Brain microvascular endothelial cell (primary cell): Measurements from ENCODE around the gene MFSD1.

Experiments used
- DNase-seq: peaks from one replicate; pipeline ENCODE4 v3.0.0-alpha.2; 2020
- H3K27ac ChIP-seq: fragments of 250-450 bp; sonication (Bioruptor Pico); 2 replicates; pipeline ENCODE4 v1.5.1; 2020; ENCODE audit warnings: mild to moderate bottlenecking, moderate library complexity
- H3K27me3 ChIP-seq: fragments of 250-450 bp; sonication (Bioruptor Pico); replicated peaks from 2 replicates; pipeline ENCODE4 v1.5.1; 2020; ENCODE audit warnings: mild to moderate bottlenecking
- H3K36me3 ChIP-seq: fragments of 250-450 bp; sonication (Bioruptor Pico); replicated peaks from 2 replicates; pipeline ENCODE4 v1.5.1; 2020; ENCODE audit warnings: mild to moderate bottlenecking
- H3K4me3 ChIP-seq: 2 replicates; pipeline ENCODE4 v1.5.1; 2011; ENCODE audit warnings: low read depth, mild to moderate bottlenecking, control low read depth, low read length, moderate library complexity
- in situ Hi-C: cut with HindIII; loops from 2 replicates; pipeline ENCODE4 v1.10.0; 2017; ENCODE audit warnings: low sequenced_read_pairs, low pct_ligation_motif_present
- TF ChIP-seq, protein P1 (sequence below): IDR thresholded peaks from 2 replicates; pipeline ENCODE4 v1.5.1; 2011; ENCODE audit warnings: low read depth, mild to moderate bottlenecking, moderate library complexity, low read length, control low read depth, inconsistent platforms; ENCODE audit errors: missing control alignments

Gene MFSD1

DNA sequence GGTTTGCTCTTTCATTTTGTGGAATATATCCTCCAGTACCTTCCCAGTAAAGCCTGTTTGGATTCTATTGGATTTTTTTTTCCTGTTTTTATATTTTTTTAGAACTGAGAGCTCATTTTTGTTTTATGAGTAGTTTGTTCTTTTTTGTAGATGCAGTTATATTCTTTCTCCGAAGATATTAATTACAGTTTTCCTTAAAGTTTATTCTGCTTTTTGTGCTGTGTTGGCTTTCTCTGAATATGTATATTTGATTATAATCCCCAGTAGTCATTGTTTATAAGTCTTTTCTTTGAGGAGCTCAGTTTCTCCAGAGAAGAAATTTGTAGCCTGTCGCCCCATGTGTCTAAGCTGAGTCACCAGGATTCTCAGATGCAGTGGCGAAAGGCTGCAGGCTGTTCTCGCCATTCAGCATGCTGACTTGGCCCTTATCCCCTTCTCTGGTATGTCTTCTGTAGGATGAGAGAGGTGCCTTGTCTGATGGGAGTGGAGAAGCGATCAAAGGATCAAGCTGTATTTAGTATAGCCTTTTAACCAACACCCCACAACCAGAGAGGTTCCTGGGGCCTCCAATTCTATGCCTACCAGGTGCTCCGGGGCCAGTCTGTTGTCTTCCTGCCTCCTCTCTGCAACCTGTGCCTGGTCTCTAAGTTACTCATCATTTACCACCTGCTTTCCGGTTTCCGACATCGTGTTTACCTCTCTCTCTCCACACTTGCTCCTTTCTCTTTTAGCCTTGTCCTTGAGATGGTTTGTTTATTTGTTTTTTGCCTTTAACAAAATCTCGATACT is 31.7 kb upstream of the MFSD1 start:
- H3K27ac ChIP-seq, result peak overlapping the region; percentile 99
- in situ Hi-C loops, result no loop called here
- no peak overlapping the region for H3K4me3 ChIP-seq

DNA sequence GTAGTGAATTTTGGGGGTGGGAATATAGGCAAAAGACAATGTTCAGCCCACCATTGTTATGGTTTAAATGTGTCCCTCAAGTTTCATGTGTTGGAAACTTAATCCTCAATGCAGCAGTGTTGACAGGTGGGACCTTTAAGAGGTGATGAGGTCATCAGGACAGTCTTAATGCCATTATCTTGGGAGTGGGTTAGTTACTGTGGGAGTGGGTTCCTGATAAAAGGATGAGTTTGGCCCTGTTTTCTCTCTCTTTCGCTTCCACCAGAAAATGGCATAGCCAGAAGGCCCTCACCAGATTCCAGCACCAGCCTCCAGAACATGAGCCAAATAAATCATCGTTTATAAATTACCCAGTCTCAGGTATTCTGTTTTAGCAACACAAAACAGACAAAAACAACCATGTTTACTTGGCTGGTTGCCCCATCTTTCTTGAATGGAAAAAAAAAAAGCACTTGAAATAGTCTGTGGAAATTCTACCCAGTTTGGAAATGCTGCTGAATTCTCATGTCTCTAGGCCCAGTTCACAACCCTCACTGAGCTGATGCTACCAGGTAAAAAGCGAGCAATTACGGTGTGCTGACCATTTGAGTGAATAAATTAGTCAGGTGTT is 31.0 kb upstream of the MFSD1 start:
- Histone ChIP-seq H3K27me3 (no peaks in the 10 kb centered on the region), H3K36me3 (no peaks in the 10 kb centered on the region), H3K27ac (peak overlapping the region; percentile 99), H3K4me3 (no peak overlapping the region)
- no peak for DNase-seq
- in situ Hi-C loops, result no loop called here
- TF ChIP-seq, protein P1, sequence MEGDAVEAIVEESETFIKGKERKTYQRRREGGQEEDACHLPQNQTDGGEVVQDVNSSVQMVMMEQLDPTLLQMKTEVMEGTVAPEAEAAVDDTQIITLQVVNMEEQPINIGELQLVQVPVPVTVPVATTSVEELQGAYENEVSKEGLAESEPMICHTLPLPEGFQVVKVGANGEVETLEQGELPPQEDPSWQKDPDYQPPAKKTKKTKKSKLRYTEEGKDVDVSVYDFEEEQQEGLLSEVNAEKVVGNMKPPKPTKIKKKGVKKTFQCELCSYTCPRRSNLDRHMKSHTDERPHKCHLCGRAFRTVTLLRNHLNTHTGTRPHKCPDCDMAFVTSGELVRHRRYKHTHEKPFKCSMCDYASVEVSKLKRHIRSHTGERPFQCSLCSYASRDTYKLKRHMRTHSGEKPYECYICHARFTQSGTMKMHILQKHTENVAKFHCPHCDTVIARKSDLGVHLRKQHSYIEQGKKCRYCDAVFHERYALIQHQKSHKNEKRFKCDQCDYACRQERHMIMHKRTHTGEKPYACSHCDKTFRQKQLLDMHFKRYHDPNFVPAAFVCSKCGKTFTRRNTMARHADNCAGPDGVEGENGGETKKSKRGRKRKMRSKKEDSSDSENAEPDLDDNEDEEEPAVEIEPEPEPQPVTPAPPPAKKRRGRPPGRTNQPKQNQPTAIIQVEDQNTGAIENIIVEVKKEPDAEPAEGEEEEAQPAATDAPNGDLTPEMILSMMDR, result no peak

More for the DNA sequence above, 31.7 kb upstream of the MFSD1 start:
- no peaks in the 10 kb centered on the region for H3K27me3 ChIP-seq
- DNase-seq, result peak; percentile 87
- H3K36me3 ChIP-seq, result no peaks in the 10 kb centered on the region
- TF ChIP-seq, protein P1, result no peak

DNA sequence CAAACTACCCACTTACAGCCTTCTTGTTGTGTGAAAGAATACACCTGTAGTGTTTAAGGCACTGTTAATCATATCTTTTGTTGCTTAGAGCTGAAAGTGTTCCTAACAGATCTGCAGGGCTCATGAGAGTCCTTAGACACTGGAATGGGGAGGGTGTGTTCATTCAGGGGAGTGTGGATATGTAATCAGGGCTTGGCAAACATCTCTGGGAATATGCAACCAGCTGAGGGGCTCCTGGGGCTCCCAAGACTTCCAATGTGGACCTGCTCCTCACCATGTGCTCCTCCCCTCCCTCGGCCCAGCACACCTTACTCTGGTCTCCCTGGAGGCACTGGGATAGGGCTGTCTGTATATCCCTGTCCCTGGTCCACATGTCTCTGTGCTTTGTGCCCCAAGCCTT is 30.3 kb upstream of the MFSD1 start:
- H3K4me3 ChIP-seq, result no peak overlapping the region
- in situ Hi-C loops, result no loop called here
- no peaks in the 10 kb centered on the region for H3K36me3 ChIP-seq
- no peaks in the 10 kb centered on the region for H3K27me3 ChIP-seq
- H3K27ac ChIP-seq, result no peak overlapping the region
- DNase-seq, result no peak
- TF ChIP-seq, protein P1, result no peak

DNA sequence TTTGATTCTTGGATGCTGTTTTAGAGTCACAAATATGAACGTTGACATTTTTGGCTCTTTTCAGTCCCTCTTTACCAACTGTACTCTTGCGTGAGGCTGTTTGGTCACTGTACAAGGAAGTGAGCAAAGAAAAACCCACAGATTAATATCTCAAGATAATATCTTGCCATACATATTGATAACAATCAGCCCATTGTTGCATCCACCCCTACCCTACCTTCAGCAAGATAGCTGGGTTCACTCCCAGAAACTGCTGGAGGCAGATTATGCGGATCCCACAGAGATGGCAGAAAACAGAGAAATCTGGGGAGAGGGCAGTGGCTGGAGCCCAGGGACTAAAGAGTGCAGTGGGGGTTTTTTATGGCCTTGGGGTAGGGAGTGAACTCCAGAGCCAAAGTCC is 29.9 kb upstream of the MFSD1 start:
- no peaks in the 10 kb centered on the region for H3K36me3 ChIP-seq
- no peaks in the 10 kb centered on the region for H3K27me3 ChIP-seq
- in situ Hi-C loops, result no loop called here
- H3K4me3 ChIP-seq, result no peak overlapping the region
- TF ChIP-seq, protein P1, result no peak
- H3K27ac ChIP-seq, result no peak overlapping the region
- DNase-seq, result no peak

DNA sequence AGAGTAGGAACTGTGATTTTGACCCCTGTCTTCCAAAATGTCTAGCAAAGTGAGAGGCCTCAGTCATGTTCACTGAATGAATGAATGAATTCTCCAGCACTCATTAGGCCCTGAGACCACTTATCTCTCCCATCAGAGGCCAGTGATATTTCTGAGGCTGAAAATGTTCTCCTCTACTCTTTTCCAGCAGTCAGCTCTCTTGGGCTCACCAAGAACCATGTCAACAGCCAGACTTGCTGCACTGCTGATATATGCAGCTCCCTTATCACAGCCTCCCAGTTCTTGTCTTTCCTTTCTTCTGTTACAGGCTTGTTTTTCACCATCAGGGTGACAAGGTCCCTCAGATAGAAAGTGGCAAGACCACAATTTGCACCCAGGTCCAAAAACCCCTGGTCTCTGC is 28.7 kb upstream of the MFSD1 start:
- Histone ChIP-seq H3K36me3 (no peaks in the 10 kb centered on the region), H3K27me3 (no peaks in the 10 kb centered on the region), H3K27ac (no peak overlapping the region), H3K4me3 (no peak overlapping the region)
- in situ Hi-C loops, result no loop called here
- TF ChIP-seq, protein P1, result no peak
- DNase-seq, result no peak
